GM21528 (cell line): ENCODE results near the gene REG3G.
"Not testable (repeated sequence)": the region's sequence is repeated elsewhere in the genome, so short reads cannot be mapped to it uniquely, and the experiment has no call there.

Source experiments
- ATAC-seq: cut with Tn5 transposase; IDR thresholded peaks from one replicate; pipeline ENCODE4 v1.9.1; 2021; ENCODE audit warnings: mild to moderate bottlenecking, moderate library complexity; ENCODE audit not compliant: unreplicated experiment, low FRiP score

REG3G gene

DNA sequence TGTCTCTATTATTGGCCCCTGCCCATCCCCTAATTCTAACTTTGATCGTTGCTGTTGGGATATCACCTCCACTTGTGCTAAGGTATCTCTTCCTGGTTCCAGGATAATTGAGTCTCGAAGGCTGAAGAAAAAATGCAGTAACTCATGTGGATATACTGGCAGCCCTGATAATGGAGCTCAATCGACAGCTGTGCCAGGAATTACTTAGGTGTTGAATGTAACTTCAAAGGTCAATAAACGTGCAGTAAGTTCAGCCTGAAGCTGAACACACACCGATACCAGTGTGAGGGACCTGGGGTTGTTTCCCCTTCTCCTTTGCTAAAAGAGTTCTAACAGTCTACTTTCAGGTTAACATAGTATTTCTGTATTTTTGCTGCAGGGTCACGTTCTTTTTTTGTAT, 11.9 kb upstream of the REG3G start:
- ATAC-seq: no peak

DNA sequence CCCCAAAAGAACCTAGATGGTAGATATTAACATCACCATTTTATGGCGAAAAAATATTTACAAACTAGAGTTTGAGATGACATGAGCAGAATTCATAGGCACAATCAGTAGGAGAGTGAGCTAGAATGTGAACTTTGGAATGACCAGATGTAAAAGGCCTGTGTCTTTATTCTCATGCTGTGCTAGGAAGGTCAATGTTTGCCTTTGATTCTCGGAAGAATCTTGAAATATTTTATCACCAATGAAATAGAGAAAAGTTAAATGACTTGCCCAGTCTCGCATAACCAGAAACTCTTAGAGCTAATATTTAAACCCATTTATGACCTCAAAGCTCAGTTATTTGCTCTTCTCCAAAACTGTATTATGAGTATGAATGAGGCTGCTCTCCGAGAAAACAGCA, 9.2 kb upstream of the REG3G start:
- ATAC-seq: no peak

DNA sequence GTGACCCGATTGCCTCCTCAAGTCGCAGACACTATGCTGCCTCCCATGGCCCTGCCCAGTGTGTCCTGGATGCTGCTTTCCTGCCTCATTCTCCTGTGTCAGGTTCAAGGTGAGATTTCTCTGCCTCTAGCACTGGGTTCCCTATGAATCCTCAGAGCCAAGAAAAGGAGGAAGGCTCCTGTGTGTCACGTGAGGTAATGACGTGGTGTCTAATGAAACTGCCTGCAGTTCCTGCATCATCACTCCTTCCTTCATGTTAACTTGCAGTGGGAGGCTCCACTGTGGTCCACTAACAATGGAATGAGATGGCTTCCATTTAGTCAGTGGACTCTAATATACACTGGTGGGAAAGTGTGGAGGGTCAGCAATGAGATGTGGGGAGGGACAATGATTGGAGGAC, 559 bp downstream of the REG3G start:
- no peak for ATAC-seq

DNA sequence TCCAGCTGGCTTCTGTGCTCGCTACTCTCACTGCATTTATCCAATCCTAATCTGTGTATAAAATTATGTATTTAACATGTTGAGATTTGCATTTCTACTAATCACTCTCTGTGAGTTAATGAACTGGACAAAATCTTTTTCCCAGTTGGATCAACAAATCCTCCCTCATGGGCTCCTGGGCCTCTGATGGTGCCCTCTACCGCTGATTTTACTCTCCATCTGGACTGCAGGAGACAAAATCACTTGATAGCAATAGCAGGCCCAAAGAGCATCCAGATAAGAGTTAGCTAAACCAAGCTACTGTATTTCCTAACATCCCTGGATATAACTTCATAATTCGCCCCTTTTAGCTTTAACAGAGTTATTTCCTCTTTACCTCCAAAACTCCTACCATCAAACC, 14.4 kb downstream of the REG3G start:
- no peak for ATAC-seq

DNA sequence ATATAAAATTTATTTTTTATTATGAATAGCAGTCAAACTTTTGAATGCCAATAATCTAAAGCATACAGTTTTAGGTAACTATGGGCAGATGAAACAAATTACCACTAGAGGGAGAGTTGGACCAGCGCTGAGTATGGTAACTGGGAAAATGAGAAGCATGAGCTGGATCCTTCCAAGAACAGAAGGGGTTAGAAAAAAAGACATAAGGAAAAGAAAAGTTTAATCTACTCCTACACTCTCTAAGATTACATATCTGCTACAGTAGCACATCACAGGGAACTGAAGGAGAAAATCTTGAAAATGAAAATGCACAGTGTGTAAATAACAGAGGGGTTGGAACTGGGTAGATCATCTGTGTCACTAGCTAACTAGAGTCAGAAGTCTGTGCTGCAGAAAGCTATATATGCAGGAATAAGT, 15.5 kb downstream of the REG3G start:
- ATAC-seq: no peak

DNA sequence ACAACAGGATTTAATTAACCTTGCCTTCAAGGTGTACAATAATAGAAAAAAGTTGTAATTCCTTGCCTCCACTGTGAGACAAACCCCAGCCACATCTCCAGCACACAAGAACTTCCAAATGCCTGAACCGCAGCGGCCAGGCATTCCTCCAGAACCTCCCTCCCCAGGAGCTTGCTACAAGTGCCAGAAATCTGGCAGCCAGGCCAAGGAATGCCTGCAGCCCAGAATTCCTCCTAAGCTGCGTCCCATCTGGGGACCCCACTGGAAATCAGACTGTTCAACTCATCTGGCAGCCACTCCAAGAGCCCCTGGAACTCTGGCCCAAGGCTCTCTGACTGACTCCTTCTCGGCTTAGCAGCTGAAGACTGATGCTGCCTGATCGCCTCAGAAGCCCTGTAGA, 28.0 kb downstream of the REG3G start:
- ATAC-seq: not testable (repeated sequence)

DNA sequence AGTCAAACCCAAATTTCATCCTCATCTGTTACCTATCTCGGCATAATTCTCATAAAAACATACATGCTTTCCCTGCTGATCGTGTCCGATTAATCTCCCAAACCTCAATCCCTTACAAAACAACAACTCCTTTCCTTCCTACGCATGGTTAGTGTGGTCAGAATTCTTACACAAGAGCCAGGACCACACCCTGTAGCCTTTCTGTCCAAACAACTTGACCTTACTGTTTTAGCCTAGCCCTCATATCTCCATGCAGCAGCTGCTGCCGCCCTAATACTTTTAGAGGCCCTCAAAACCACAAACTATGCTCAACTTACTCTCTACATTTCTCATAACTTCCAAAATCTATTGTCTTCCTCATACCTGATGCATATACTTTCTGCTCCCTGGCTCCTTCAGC, 29.3 kb downstream of the REG3G start:
- not testable (repeated sequence) for ATAC-seq

DNA sequence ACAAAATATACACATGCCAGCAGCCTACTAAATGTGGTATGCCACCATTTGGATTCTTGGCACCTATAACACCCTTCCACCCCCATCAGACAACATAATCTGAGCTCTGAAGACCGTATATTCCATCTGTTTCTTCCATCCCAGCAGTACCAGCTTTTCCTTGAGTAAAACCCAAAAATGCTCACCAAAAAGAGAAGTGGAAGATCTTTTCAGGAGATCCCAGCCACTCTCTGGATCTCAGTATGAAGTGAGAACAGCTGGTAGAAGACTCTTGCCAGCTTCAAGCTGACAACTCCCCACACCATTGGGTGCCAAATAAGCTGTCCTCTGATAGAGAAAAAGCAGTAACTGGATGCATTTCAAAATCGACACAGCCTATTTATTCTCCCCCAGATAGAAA, 39.7 kb downstream of the REG3G start:
- ATAC-seq: no peak

DNA sequence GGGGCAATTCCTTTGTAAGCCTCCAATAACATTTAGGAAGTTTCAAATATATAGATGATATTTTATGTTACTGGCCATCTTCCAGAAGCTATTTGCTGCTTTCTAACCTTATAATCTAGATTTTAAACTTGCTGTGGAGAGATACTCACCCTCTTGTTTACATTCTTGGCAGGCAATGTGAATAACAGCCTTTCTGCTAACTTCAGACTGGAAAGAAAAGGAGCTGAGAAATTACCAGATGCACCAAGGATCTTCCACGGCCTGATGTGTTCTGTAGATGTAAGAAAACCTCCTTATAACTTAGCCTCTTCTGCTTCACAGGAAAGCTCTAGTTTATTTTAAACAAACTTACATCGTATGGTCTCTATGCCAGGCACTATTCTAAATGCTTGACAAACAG, 45.6 kb downstream of the REG3G start:
- ATAC-seq: no peak
